D721Med (cell line): ENCODE results near the gene FTO.

Source experiments
- DNase-seq: peaks from one replicate; pipeline ENCODE4 v3.0.0; 2011; ENCODE audit warnings: low spot score; ENCODE audit not compliant: insufficient read length
- FAIRE-seq: peaks from 2 replicates; lab custom pipeline; 2011; peaks lifted over from hg19 to GRCh38; lab: Jason Lieb, UNC
- TF ChIP-seq, protein P1 (sequence below): IDR thresholded peaks from 2 replicates; pipeline ENCODE4 v1.5.1; 2012; ENCODE audit warnings: mild to moderate bottlenecking, control low read depth; ENCODE audit not compliant: insufficient read depth; ENCODE audit errors: missing control alignments

Gene FTO

DNA sequence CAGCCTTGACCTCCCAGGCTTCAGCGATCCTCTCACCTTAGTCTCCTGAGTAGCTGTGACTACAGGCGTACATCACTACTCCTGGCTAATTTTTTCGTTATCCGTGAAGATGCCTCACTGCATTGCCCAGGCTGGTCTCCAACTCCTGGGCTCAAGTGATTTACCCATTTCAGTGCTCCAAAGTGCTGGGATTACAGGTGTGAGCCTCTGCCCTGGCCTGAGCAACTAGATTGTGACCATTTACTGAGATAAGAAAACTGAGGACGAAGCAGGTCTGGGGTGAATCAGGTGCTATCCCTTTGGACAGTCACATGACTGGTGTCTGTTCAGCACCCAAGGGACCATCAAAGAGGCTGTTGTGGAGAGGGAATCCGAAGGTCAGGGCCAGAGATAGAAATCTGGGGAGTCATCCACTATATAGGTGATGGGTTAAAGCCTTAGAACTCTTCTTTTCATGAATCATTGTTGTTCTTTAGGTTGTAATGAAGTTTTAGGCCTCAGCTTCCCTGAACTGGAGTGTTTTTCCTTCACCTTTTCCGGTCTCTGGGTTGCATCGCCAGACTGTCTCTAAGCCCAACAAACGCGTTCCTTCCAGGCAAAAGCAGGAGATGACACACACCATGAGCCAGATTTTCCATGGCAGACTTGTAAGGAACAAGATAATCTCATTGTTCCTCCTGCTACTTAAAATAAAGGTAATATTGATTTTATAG, 62.5 kb downstream of the FTO start:
- FAIRE-seq (no peak), DNase-seq (no peak)
- TF ChIP-seq, protein P1, sequence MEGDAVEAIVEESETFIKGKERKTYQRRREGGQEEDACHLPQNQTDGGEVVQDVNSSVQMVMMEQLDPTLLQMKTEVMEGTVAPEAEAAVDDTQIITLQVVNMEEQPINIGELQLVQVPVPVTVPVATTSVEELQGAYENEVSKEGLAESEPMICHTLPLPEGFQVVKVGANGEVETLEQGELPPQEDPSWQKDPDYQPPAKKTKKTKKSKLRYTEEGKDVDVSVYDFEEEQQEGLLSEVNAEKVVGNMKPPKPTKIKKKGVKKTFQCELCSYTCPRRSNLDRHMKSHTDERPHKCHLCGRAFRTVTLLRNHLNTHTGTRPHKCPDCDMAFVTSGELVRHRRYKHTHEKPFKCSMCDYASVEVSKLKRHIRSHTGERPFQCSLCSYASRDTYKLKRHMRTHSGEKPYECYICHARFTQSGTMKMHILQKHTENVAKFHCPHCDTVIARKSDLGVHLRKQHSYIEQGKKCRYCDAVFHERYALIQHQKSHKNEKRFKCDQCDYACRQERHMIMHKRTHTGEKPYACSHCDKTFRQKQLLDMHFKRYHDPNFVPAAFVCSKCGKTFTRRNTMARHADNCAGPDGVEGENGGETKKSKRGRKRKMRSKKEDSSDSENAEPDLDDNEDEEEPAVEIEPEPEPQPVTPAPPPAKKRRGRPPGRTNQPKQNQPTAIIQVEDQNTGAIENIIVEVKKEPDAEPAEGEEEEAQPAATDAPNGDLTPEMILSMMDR, result no peak

- FAIRE-seq (no peak), DNase-seq (no peak)
- TF ChIP-seq, protein P1, result no peak
These were observed 64.2 kb downstream of the FTO start for GRCh38 chr16:53768167-53768566.

DNA sequence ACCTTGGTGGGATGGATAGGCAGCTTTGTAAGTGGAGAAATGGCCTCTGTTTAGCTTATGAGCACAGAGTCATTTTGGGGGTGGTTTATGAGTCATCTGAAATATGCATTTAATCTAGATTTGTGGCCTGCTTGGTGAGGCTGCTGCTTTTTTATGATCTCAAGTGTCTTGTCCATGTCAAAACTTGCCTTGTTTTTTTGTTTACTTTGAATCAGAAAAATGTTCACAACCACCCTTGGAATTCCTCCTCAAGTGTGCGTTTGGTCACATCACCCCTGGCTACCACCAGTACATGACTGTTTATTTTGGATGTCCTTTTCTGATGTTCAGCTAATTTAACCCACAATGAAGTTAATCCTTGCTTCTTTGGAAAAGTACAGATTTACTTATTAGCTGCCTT, 64.6 kb downstream of the FTO start:
- DNase-seq (no peak), FAIRE-seq (no peak)
- TF ChIP-seq, protein P1, result no peak

DNA sequence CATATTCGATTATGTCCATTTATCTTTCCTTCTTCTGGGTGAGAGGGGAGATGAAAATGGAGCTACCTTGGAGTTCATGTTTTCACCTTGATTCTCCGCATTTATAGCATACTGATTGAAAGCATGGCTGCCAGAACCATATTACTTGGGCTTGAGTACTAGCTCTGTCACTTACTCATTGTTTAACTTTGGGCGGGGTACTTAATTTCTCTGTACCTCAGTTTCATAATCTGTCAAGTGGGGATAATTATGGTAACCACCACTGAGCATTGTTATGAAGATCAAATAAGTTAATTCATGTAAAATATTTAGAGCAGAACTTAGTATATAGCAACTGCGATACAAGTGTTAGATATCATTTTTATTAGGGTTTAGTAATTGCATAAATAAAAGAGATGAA, 65.2 kb downstream of the FTO start:
- TF ChIP-seq, protein P1, result no peak
- no peak for FAIRE-seq

GRCh38 chr16:53769787-53770186, 65.8 kb downstream of the FTO start:
- FAIRE-seq (no peak), DNase-seq (no peak)
- TF ChIP-seq, protein P1, result no peak

More for the DNA sequence above, 65.2 kb downstream of the FTO start:
- no peak for DNase-seq

DNA sequence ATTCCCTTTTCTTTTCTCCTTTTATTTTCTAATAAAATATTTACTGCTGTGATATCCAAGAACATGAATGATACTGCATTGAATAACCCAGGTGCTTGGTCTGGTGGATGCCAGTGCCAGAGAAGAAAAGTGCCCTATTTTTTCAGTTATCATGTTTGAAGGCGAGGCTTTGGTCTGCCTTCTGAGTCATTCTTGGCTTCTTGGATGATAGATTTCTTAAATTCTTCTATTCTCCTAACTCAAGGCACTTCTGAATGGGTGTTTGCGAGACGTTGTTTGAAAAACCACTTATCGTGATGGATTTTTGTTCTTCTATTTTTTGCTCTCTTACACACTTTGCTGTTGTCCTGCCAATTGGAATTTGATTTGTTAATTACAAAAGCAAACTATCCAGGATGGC, 66.7 kb downstream of the FTO start:
- TF ChIP-seq, protein P1, result no peak
- FAIRE-seq, result no peak
- DNase-seq, result no peak
